NOMO-1 treated with dmso at 0.1 percent for 144 hours (cell line): ENCODE measurements around the gene SRCIN1.

ENCODE experiments used
- DNase-seq: peaks from one replicate; lab custom pipeline; 2025; ENCODE audit not compliant: unreplicated experiment; lab: John Stamatoyannopoulos, UW

Gene SRCIN1

GRCh38 chr17:38565853-38566665 lies 39.7 kb downstream of the SRCIN1 start:
- no peak for DNase-seq

- no peak for DNase-seq
These were observed 40.9 kb downstream of the SRCIN1 start for GRCh38 chr17:38564869-38565268.

GRCh38 chr17:38564254-38564837 lies 41.4 kb downstream of the SRCIN1 start:
- no peak for DNase-seq

- no peak for DNase-seq
These were observed 42.1 kb downstream of the SRCIN1 start for GRCh38 chr17:38563362-38564253.

- no peak for DNase-seq
These were observed 42.8 kb downstream of the SRCIN1 start for GRCh38 chr17:38562903-38563302.

- DNase-seq, result no peak
These were observed 43.6 kb downstream of the SRCIN1 start for GRCh38 chr17:38562215-38562569.

- DNase-seq, result no peak
These were observed 44.1 kb downstream of the SRCIN1 start for GRCh38 chr17:38561416-38562214.

- no peak for DNase-seq
These were observed 45.0 kb downstream of the SRCIN1 start for GRCh38 chr17:38560503-38561318.

- DNase-seq, result no peak
These were observed 45.9 kb downstream of the SRCIN1 start for GRCh38 chr17:38559880-38560230.

- peak; percentile 78 for DNase-seq
These were observed 46.5 kb downstream of the SRCIN1 start for GRCh38 chr17:38559051-38559879.

- DNase-seq, result no peak
These were observed 47.1 kb downstream of the SRCIN1 start for GRCh38 chr17:38558728-38559050.

- DNase-seq, result peak; percentile 84
These were observed 47.7 kb downstream of the SRCIN1 start for GRCh38 chr17:38557836-38558727.

GRCh38 chr17:38557396-38557795 lies 48.4 kb downstream of the SRCIN1 start:
- no peak for DNase-seq

- DNase-seq, result peak; percentile 42
These were observed 49.5 kb downstream of the SRCIN1 start for GRCh38 chr17:38556239-38556638.

- no peak for DNase-seq
These were observed 51.1 kb downstream of the SRCIN1 start for GRCh38 chr17:38554430-38555350.

GRCh38 chr17:38552343-38552742 lies 53.4 kb downstream of the SRCIN1 start:
- DNase-seq, result no peak

- no peak for DNase-seq
These were observed 54.6 kb downstream of the SRCIN1 start for GRCh38 chr17:38551121-38551520.
